Right ventricle myocardium superior (tissue), 1 donor: Measurements from ENCODE around the gene C20orf173. TPM values are rescaled to one million over a fixed set of nuclear protein-coding genes. Genes with fewer than 3 reads are reported as not detected.
A peak's percentile ranks its signal among the peaks of the same experiment; 100 is the strongest.
"Not testable (repeated sequence)": the region's sequence is repeated elsewhere in the genome, so short reads cannot be mapped to it uniquely, and the experiment has no call there.

Source experiments
- ATAC-seq: fragments of 200-7000 bp; cut with Tn5 transposase; one replicate; pipeline ENCODE4 v1.9.1; 2020; ENCODE audit warnings: mild to moderate bottlenecking; ENCODE audit not compliant: poor library complexity
- DNase-seq: peaks from one replicate; pipeline ENCODE4 v3.0.0-alpha.2; 2020
- intact Hi-C: fragments of 100-400 bp; cut with DNase I; formaldehyde crosslinking; loops from one replicate; pipeline ENCODE4 v1.11.2; 2022
- total RNA-seq: library from RNA; stranded (reverse); fragmentation: NEBNext Ultra II Directional; extraction: Animal tissue kit (Norgen Biotek cat#: 25700); gene quantifications from one replicate; pipeline ENCODE4 v1.2.1, GENCODE V29; 2021
- donor health status: DM: no; HTN: yes; CAD: no; lungs with severe emphysema.

C20orf173 gene
- total RNA-seq, 1 donor from 2014 or later: not detected

- DNase-seq: no peak
- intact Hi-C loops: no loop called here
Observed at GRCh38 chr20:35552914-35553313, 23.5 kb upstream of the C20orf173 start.

GRCh38 chr20:35551503-35551902 lies 22.1 kb upstream of the C20orf173 start:
- DNase-seq (no peak), ATAC-seq (no peak)
- intact Hi-C loops: no loop called here

More at GRCh38 chr20:35552914-35553313, 23.5 kb upstream of the C20orf173 start:
- no peak for ATAC-seq

GRCh38 chr20:35547329-35547728 lies 17.9 kb upstream of the C20orf173 start:
- intact Hi-C loops: no loop called here
- no peak for DNase-seq
- no peak for ATAC-seq

- ATAC-seq (no peak), DNase-seq (no peak)
- intact Hi-C loops: no loop called here
Observed at GRCh38 chr20:35546127-35546526, 16.7 kb upstream of the C20orf173 start.

GRCh38 chr20:35544941-35545340 lies 15.5 kb upstream of the C20orf173 start:
- DNase-seq, ATAC-seq, intact Hi-C loops: not testable (repeated sequence)

GRCh38 chr20:35544436-35544835 lies 15.0 kb upstream of the C20orf173 start:
- ATAC-seq (no peak), DNase-seq (no peak)
- intact Hi-C loops: no loop called here

- no peak for DNase-seq
- intact Hi-C loops: no loop called here
- ATAC-seq: no peak
Observed at GRCh38 chr20:35542990-35543389, 13.5 kb upstream of the C20orf173 start.

- peak; percentile 99 for DNase-seq
- peak; percentile 100 for ATAC-seq
- intact Hi-C loops: no loop called here
Observed at GRCh38 chr20:35541783-35542662, 12.6 kb upstream of the C20orf173 start, which contains the start of gene ERGIC3. ERGIC3 (plus strand) TSS chr20:35542078; CDS start chr20:35542098, 20 bp downstream.

- intact Hi-C loops: no loop called here
- ATAC-seq: no peak
Observed at GRCh38 chr20:35541118-35541782, 11.8 kb upstream of the C20orf173 start.

GRCh38 chr20:35539756-35540212 lies 10.3 kb upstream of the C20orf173 start:
- DNase-seq: no peak
- intact Hi-C loops: no loop called here
- ATAC-seq: no peak

More at GRCh38 chr20:35541118-35541782, 11.8 kb upstream of the C20orf173 start:
- DNase-seq: no peak

- no peak for ATAC-seq
- no peak for DNase-seq
- intact Hi-C loops: no loop called here
Observed at GRCh38 chr20:35527122-35527769, 2.2 kb downstream of the C20orf173 start.

GRCh38 chr20:35525639-35526038 lies 3.8 kb downstream of the C20orf173 start:
- ATAC-seq: no peak
- intact Hi-C loops: no loop called here

GRCh38 chr20:35523298-35523888 lies 6.1 kb downstream of the C20orf173 start:
- intact Hi-C loops: no loop called here
- ATAC-seq: no peak
- DNase-seq: no peak

More at GRCh38 chr20:35525639-35526038, 3.8 kb downstream of the C20orf173 start:
- no peak for DNase-seq

- intact Hi-C loops: no loop called here
- no peak for ATAC-seq
- DNase-seq: no peak
Observed at GRCh38 chr20:35518955-35519354, 10.5 kb downstream of the C20orf173 start.

GRCh38 chr20:35517767-35518166 lies 11.7 kb downstream of the C20orf173 start:
- DNase-seq, intact Hi-C loops, ATAC-seq: not testable (repeated sequence)

- DNase-seq (no peak), ATAC-seq (peak; percentile 76)
- intact Hi-C loops: no loop called here
Observed at GRCh38 chr20:35517125-35517524, 12.3 kb downstream of the C20orf173 start.

- intact Hi-C loops: no loop called here
- ATAC-seq (no peak), DNase-seq (no peak)
Observed at GRCh38 chr20:35515949-35516645, 13.4 kb downstream of the C20orf173 start.

- ATAC-seq (no peak), DNase-seq (no peak)
- intact Hi-C loops: no loop called here
Observed at GRCh38 chr20:35515341-35515740, 14.1 kb downstream of the C20orf173 start.
